KMS-11 (cell line): ENCODE data around the gene CFAP20.

Experiments
- H2AFZ ChIP-seq: fragments of 200-600 bp; sonication (generic); 2 replicates; pipeline ENCODE4 v1.6.1; 2016; ENCODE audit warnings: antibody characterized with exemption, mixed run types, low read depth
- H3K27ac ChIP-seq: fragments of 200-600 bp; sonication (generic); 2 replicates; pipeline ENCODE4 v1.6.1; 2016; ENCODE audit warnings: mild to moderate bottlenecking, mixed run types
- H3K27me3 ChIP-seq: fragments of 200-600 bp; sonication (generic); 2 replicates; pipeline ENCODE4 v1.6.1; 2017; ENCODE audit warnings: mild to moderate bottlenecking, low read depth, mixed run types, moderate library complexity; ENCODE audit not compliant: insufficient read depth
- H3K36me3 ChIP-seq: fragments of 200-600 bp; sonication (generic); 2 replicates; pipeline ENCODE4 v1.6.1; 2017; ENCODE audit warnings: mild to moderate bottlenecking, mixed run types; ENCODE audit not compliant: insufficient read depth
- H3K4me1 ChIP-seq: fragments of 200-600 bp; sonication (generic); 2 replicates; pipeline ENCODE4 v1.6.1; 2016; ENCODE audit warnings: mild to moderate bottlenecking, low read depth, mixed run types; ENCODE audit not compliant: poor library complexity, severe bottlenecking
- H3K4me2 ChIP-seq: fragments of 200-600 bp; sonication (generic); 2 replicates; pipeline ENCODE4 v1.7.0; 2016; ENCODE audit warnings: mild to moderate bottlenecking, mixed run types
- H3K4me3 ChIP-seq: fragments of 200-600 bp; sonication (generic); IDR thresholded peaks from 2 replicates; pipeline ENCODE4 v1.6.1; 2017; ENCODE audit warnings: low read depth, low read length, mixed read lengths; ENCODE audit not compliant: insufficient read depth
- H3K79me2 ChIP-seq: fragments of 200-600 bp; sonication (generic); 2 replicates; pipeline ENCODE4 v1.6.1; 2016; ENCODE audit warnings: low read depth, mixed run types; ENCODE audit not compliant: insufficient read depth
- H3K9ac ChIP-seq: fragments of 200-600 bp; sonication (generic); 2 replicates; pipeline ENCODE4 v1.6.1; 2016; ENCODE audit warnings: mild to moderate bottlenecking, mixed run types
- H4K20me1 ChIP-seq: fragments of 200-600 bp; sonication (generic); 2 replicates; pipeline ENCODE4 v1.6.1; 2016; ENCODE audit warnings: mild to moderate bottlenecking, mixed run types; ENCODE audit not compliant: insufficient read depth
- TF ChIP-seq, protein P1 (sequence below): fragments of 200-600 bp; sonication (generic); conservative IDR thresholded peaks from 2 replicates; pipeline ENCODE4 v1.6.1; 2017; ENCODE audit warnings: low read depth, mild to moderate bottlenecking, antibody characterized with exemption, low read length, moderate library complexity, mixed read lengths

The CFAP20 gene

DNA sequence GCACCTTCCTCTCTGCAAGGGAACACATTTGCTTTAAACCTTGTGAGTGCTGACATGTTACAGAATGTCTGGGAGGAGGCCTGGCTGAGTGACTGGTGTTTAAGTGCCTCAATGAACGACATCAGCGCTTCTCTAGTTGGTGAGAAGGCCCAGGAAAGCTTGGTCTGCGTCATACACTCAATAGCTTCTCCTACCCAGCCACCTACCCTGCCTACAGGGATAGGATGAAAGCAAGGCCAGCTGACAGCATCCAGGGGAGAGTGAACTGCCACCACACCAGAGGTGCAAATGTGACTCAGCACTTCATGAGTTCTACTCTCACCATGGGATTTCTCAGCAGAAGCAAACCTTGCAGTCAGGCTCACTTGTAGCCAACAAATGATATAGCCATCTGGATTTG lies 31.7 kb upstream of the CFAP20 start:
- H2AFZ ChIP-seq = no peak overlapping the region
- no peak overlapping the region for H3K27ac ChIP-seq
- H3K4me2 ChIP-seq = no peak overlapping the region
- TF ChIP-seq, protein P1, sequence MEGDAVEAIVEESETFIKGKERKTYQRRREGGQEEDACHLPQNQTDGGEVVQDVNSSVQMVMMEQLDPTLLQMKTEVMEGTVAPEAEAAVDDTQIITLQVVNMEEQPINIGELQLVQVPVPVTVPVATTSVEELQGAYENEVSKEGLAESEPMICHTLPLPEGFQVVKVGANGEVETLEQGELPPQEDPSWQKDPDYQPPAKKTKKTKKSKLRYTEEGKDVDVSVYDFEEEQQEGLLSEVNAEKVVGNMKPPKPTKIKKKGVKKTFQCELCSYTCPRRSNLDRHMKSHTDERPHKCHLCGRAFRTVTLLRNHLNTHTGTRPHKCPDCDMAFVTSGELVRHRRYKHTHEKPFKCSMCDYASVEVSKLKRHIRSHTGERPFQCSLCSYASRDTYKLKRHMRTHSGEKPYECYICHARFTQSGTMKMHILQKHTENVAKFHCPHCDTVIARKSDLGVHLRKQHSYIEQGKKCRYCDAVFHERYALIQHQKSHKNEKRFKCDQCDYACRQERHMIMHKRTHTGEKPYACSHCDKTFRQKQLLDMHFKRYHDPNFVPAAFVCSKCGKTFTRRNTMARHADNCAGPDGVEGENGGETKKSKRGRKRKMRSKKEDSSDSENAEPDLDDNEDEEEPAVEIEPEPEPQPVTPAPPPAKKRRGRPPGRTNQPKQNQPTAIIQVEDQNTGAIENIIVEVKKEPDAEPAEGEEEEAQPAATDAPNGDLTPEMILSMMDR = no peak
- no peak overlapping the region for H3K4me3 ChIP-seq
- no peaks in the 10 kb centered on the region for H3K27me3 ChIP-seq
- H3K36me3 ChIP-seq = peaks cover 2% of the 10 kb centered on the region; the same call in 1 of the 2 replicates
- no peaks in the 10 kb centered on the region for H3K79me2 ChIP-seq
- no peak overlapping the region for H3K9ac ChIP-seq
- no peaks in the 10 kb centered on the region for H3K4me1 ChIP-seq
- H4K20me1 ChIP-seq = no peaks in the 10 kb centered on the region

DNA sequence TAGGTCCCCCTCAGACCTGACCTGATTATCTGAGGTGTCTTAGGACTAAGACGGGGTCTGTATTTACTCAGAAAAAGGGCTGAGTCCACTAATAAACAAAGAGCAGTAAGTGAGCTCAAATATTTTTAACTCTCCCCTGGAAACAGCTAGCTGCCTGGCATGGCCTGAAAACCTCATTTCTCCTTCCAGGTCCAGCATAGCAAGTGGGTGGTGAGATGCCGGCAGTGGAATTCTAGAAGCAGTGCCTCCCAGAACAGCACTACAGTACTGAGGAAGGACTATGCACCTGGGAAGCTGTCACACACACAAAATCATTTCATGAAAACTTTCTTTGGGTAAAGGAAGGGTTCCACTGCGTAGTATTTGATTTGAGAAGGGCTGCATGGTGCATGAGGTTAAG lies 29.5 kb upstream of the CFAP20 start:
- H3K79me2 ChIP-seq = no peaks in the 10 kb centered on the region
- H3K4me3 ChIP-seq = no peak overlapping the region
- peaks cover 5% of the 10 kb centered on the region for H3K4me1 ChIP-seq
- H3K27me3 ChIP-seq = no peaks in the 10 kb centered on the region
- no peak overlapping the region for H2AFZ ChIP-seq
- no peaks in the 10 kb centered on the region for H3K36me3 ChIP-seq
- H3K9ac ChIP-seq = no peak overlapping the region
- TF ChIP-seq, protein P1 = no peak
- no peaks in the 10 kb centered on the region for H4K20me1 ChIP-seq
- H3K4me2 ChIP-seq = no peak overlapping the region
- H3K27ac ChIP-seq = no peak overlapping the region

DNA sequence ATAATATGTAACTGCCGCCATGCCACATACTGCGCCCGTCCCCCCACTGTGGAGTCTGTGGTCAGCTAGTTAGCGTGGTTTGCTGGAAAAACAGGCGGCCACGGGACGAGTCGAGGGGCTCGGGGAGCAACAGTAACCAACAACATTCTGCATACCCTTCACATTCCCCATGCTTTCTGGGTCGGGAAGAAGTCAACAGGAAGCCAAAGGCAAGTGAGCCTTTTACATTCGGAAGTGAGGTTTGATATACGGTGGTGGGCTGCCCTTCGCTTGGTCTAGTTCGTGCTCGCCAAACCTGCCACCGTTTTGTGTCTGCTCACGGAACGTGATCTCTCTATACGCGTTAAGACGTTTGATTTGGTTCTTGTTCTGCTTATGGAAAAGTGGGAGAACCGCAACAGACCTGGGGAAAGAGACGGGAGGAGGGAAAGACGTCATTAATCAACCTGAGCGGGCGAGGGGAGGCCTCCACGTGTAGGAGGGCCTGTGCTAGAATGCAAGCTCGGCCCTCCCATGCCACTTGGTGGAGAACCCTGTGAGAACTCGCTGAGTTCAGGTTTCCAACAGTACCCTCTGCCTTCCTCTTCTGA lies 28.9 kb upstream of the CFAP20 start:
- Histone ChIP-seq H3K27me3 (no peaks in the 10 kb centered on the region), H4K20me1 (no peaks in the 10 kb centered on the region), H3K9ac (no peak overlapping the region), H3K79me2 (no peaks in the 10 kb centered on the region), H2AFZ (no peak overlapping the region), H3K4me2 (no peak overlapping the region), H3K27ac (no peak overlapping the region), H3K4me3 (no peak overlapping the region), H3K4me1 (peaks cover 5% of the 10 kb centered on the region), H3K36me3 (no peaks in the 10 kb centered on the region)
- TF ChIP-seq, protein P1 = no peak

DNA sequence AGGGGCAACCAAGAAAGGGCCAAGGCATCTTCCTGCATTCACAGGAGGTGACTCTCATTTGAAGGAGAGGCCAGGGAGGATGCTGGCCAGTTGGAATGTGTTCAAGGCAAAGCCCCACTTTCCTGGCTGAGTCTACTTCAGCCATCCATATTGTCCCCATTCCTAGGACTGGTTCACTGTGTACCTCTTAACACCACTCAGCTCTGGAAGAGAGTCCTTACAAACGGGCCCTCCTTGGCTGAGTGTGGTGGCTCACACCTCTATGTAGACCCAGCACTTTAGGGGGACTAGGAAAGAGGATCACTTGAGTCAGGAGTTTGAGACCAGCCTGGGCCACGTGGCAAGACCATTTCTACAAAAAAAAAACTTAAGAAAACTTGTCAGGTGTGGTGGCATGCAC lies 28.1 kb upstream of the CFAP20 start:
- H3K36me3 ChIP-seq = no peaks in the 10 kb centered on the region
- TF ChIP-seq, protein P1 = no peak
- no peak overlapping the region for H3K4me2 ChIP-seq
- H4K20me1 ChIP-seq = no peaks in the 10 kb centered on the region
- H2AFZ ChIP-seq = no peak overlapping the region
- H3K27me3 ChIP-seq = no peaks in the 10 kb centered on the region
- no peak overlapping the region for H3K9ac ChIP-seq
- H3K79me2 ChIP-seq = no peaks in the 10 kb centered on the region
- H3K4me1 ChIP-seq = peaks cover 5% of the 10 kb centered on the region
- H3K27ac ChIP-seq = no peak overlapping the region
- no peak overlapping the region for H3K4me3 ChIP-seq
